HUES6 (cell line): Measurements from ENCODE around the gene COL23A1.

Experiments used
- H3K27ac ChIP-seq: 2 replicates; pipeline ENCODE4 v1.7.0; 2013; ENCODE audit warnings: low read depth, mild to moderate bottlenecking, low read length, inconsistent platforms
- H3K27me3 ChIP-seq: 2 replicates; pipeline ENCODE4 v1.6.1; 2013; ENCODE audit warnings: low read length; ENCODE audit not compliant: control insufficient read depth, insufficient read depth
- H3K36me3 ChIP-seq: 2 replicates; pipeline ENCODE4 v1.6.1; 2013; ENCODE audit warnings: low read length; ENCODE audit not compliant: control insufficient read depth, insufficient read depth
- H3K4me1 ChIP-seq: 2 replicates; pipeline ENCODE4 v1.6.1; 2013; ENCODE audit warnings: low read length; ENCODE audit not compliant: control insufficient read depth, insufficient read depth
- H3K4me3 ChIP-seq: 2 replicates; pipeline ENCODE4 v1.5.1; 2013; ENCODE audit warnings: low read depth, low read length
- H3K9ac ChIP-seq: one replicate; pipeline ENCODE4 v1.6.1; 2013; ENCODE audit warnings: mild to moderate bottlenecking, low read length
- H3K9me3 ChIP-seq: 2 replicates; pipeline ENCODE4 v1.6.1; 2013; ENCODE audit warnings: low read depth, low read length; ENCODE audit not compliant: control insufficient read depth, insufficient read depth

The COL23A1 gene

DNA sequence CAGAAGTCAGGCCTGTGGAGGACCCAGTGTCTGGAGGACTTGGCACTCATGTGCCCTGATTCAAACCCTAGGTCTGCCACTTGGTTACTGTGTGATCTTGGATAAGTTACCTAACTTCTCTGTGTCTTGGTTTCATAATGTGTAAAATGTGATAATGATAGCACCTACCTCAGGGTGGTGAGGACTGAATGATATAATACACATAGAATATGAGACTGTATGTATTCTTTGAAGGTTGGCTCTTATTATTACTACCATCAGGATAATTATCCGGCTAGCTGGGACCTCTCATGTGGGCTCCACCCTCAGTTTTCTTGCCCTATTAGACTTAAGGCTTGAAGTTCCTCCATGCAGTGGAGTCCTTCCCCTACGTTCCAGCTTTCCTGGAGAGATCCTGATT is 172.2 kb downstream of the COL23A1 start:
- H3K27me3 ChIP-seq: no peaks in the 10 kb centered on the region
- no peak overlapping the region for H3K4me3 ChIP-seq
- no peak overlapping the region for H3K27ac ChIP-seq
- H3K9ac ChIP-seq: no peak overlapping the region
- no peaks in the 10 kb centered on the region for H3K9me3 ChIP-seq
- H3K4me1 ChIP-seq: peaks cover 47% of the 10 kb centered on the region
- H3K36me3 ChIP-seq: no peaks in the 10 kb centered on the region

- no peaks in the 10 kb centered on the region for H3K9me3 ChIP-seq
- H3K27me3 ChIP-seq: no peaks in the 10 kb centered on the region
- peaks cover 45% of the 10 kb centered on the region for H3K4me1 ChIP-seq
- no peak overlapping the region for H3K4me3 ChIP-seq
- no peak overlapping the region for H3K27ac ChIP-seq
- no peaks in the 10 kb centered on the region for H3K36me3 ChIP-seq
- no peak overlapping the region for H3K9ac ChIP-seq
These were observed 172.8 kb downstream of the COL23A1 start for GRCh38 chr5:178417391-178417811.

DNA sequence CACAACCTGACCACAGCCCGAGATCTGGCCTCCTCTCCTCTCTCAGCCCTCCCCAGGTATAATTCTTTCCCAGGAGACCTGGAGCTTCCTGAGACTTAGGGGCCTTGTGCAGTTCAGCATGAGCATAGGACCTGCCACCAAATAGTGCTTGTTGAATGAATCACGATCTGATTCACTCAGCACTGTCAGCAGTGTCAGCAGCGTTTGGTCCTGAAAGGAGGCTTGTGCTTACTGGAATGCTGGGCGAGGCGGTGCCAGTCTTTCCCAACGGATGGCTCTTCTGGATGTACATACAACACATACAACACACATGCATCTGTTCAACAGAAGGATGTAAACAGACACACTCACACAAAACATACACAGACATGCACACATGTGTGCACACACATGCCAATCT is 173.3 kb downstream of the COL23A1 start:
- Histone ChIP-seq H3K4me3 (no peak overlapping the region), H3K27me3 (no peaks in the 10 kb centered on the region), H3K27ac (no peak overlapping the region), H3K36me3 (no peaks in the 10 kb centered on the region), H3K9ac (no peak overlapping the region), H3K4me1 (peaks cover 41% of the 10 kb centered on the region), H3K9me3 (no peaks in the 10 kb centered on the region)

- Histone ChIP-seq H3K4me3 (no peak overlapping the region), H3K9me3 (no peaks in the 10 kb centered on the region), H3K4me1 (peaks cover 35% of the 10 kb centered on the region), H3K36me3 (no peaks in the 10 kb centered on the region), H3K27me3 (no peaks in the 10 kb centered on the region), H3K27ac (no peak overlapping the region), H3K9ac (no peak overlapping the region)
These were observed 173.8 kb downstream of the COL23A1 start for GRCh38 chr5:178416206-178416882.

GRCh38 chr5:178415353-178415752 is 174.8 kb downstream of the COL23A1 start:
- peaks cover 27% of the 10 kb centered on the region for H3K4me1 ChIP-seq
- no peak overlapping the region for H3K4me3 ChIP-seq
- no peaks in the 10 kb centered on the region for H3K9me3 ChIP-seq
- H3K9ac ChIP-seq: no peak overlapping the region
- H3K27me3 ChIP-seq: no peaks in the 10 kb centered on the region
- H3K36me3 ChIP-seq: no peaks in the 10 kb centered on the region
- no peak overlapping the region for H3K27ac ChIP-seq

DNA sequence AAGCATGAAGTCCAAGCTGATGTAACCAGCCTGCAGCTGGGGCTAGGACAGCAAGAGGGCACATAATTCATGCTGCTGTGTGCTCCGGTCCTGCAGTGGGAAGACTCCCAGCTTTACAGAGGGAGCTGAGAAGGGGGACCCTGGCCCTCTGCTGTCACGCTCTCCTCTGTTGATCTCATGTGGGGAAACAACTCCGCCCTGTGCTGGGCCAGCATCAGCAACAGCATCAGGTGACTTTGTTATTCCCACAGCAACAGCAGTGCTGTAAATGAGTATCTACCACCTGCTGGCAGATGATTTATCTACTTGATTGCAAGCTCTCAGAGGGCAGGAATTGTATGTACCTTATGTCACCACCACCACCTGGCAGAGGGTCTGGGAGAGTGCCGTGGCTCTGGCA is 176.2 kb downstream of the COL23A1 start:
- Histone ChIP-seq H3K36me3 (no peaks in the 10 kb centered on the region), H3K9me3 (no peaks in the 10 kb centered on the region), H3K9ac (no peak overlapping the region), H3K4me3 (no peak overlapping the region), H3K4me1 (peaks cover 15% of the 10 kb centered on the region), H3K27me3 (no peaks in the 10 kb centered on the region), H3K27ac (no peak overlapping the region)

DNA sequence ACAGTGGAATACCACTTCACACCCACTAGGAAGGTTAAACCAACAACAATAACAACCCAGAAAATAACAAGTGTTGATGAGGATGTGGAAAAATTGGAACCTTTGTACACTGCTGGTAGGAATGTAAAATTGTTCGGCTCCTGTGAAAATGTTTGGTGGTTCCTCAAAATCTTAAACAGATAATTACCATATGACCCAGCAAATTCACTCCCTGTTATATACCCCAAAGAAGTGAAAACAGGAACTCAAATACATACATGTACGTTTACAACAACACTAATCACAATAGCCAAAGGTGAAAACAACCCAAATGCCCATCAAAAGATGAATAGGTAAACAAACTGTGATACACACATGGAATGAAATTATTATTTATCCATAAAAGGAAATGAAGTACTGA is 179.1 kb downstream of the COL23A1 start:
- Histone ChIP-seq H3K27ac (no peak overlapping the region), H3K9ac (no peak overlapping the region), H3K4me3 (no peak overlapping the region), H3K36me3 (no peaks in the 10 kb centered on the region), H3K27me3 (no peaks in the 10 kb centered on the region), H3K4me1 (peaks cover 5% of the 10 kb centered on the region), H3K9me3 (0 out of 2 replicates have a peak, but pooled peaks cover 3% of the 10 kb centered on the region)

DNA sequence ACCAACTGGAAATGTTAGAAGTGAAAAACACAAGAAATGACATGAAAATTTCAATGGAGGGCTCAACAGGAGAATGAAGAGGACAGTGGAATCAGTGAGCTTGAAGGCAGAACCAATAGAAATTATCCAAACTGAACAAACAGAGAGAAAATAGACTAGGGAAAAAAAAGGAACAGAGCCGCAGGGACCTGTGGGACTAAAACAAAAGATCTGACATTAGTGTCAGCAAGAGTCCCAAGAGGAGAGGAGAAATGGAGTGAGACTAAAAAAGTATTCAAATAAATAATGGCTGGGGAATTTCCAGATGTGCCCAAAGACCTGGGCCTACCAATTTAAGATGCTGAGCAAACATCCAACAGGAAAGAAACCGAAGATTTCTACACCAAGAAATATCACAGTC is 182.5 kb downstream of the COL23A1 start:
- Histone ChIP-seq H3K9ac (no peak overlapping the region), H3K27me3 (no peaks in the 10 kb centered on the region), H3K27ac (no peak overlapping the region), H3K36me3 (no peaks in the 10 kb centered on the region), H3K4me3 (no peak overlapping the region), H3K9me3 (0 out of 2 replicates have a peak, but pooled peaks cover 3% of the 10 kb centered on the region), H3K4me1 (no peaks in the 10 kb centered on the region)

GRCh38 chr5:178404987-178405386 is 185.2 kb downstream of the COL23A1 start:
- no peak overlapping the region for H3K27ac ChIP-seq
- no peaks in the 10 kb centered on the region for H3K27me3 ChIP-seq
- no peak overlapping the region for H3K4me3 ChIP-seq
- H3K36me3 ChIP-seq: no peaks in the 10 kb centered on the region
- no peak overlapping the region for H3K9ac ChIP-seq
- H3K9me3 ChIP-seq: 0 out of 2 replicates have a peak, but pooled peaks cover 8% of the 10 kb centered on the region
- H3K4me1 ChIP-seq: no peaks in the 10 kb centered on the region

GRCh38 chr5:178403956-178404600 is 186.1 kb downstream of the COL23A1 start:
- Histone ChIP-seq H3K36me3 (no peaks in the 10 kb centered on the region), H3K4me3 (no peak overlapping the region), H3K9ac (no peak overlapping the region), H3K27ac (no peak overlapping the region), H3K4me1 (peaks cover 7% of the 10 kb centered on the region; the same call in 1 of the 2 replicates), H3K27me3 (no peaks in the 10 kb centered on the region), H3K9me3 (0 out of 2 replicates have a peak, but pooled peaks cover 8% of the 10 kb centered on the region)

DNA sequence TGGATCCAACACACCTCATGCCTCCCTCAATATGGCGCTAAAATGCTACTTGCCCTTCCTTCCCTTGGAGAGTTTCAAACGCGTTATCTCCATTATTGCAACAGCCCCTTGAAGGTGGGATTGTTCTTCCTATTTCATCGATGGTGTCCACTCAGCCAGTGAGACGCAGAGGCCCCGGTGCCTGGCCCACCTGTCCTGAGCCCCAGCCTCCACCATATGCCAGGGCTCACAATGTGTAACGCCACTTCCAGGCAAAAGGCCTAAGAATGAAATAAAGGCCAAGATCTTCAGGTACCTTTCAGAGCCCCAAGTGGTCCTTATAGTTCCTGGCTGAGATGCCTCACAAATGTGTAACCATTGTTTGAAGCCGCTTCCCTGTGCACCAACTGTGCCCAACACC is 186.8 kb downstream of the COL23A1 start:
- Histone ChIP-seq H3K4me1 (peaks cover 11% of the 10 kb centered on the region; the same call in 1 of the 2 replicates), H3K27ac (no peak overlapping the region), H3K9ac (no peak overlapping the region), H3K27me3 (no peaks in the 10 kb centered on the region), H3K36me3 (no peaks in the 10 kb centered on the region), H3K4me3 (no peak overlapping the region), H3K9me3 (0 out of 2 replicates have a peak, but pooled peaks cover 8% of the 10 kb centered on the region)
